K562 (cell line): Measurements from ENCODE around the gene CDC42BPB. TPM values are rescaled to one million over a fixed set of nuclear protein-coding genes. Genes with fewer than 3 reads are reported as not detected.

Source experiments
- ATAC-seq: fragments of 200-7000 bp; cut with Tn5 transposase; 3 replicates; pipeline ENCODE4 v1.9.1; 2020; ENCODE audit warnings: moderate library complexity
- BruUV-seq: library from RNA; stranded (reverse); fragments of 400-500 nt; replicated peaks from 2 replicates; lab custom pipeline; 2021; lab: Mats Ljungman, UMichigan
- CTCF ChIA-PET: fragments of 300-600 bp; formaldehyde crosslinking; extraction: SDS; loops from one replicate; lab custom pipeline; 2021; ENCODE audit warnings: low intra/inter-chr PET ratio; lab: Yijun Ruan, JAX
- POLR2A ChIA-PET: fragments of 300-600, 350-650 bp; sonication (Branson Sonifier 250); formaldehyde crosslinking; extraction: SDS; loops from one replicate; lab custom pipeline; 2021; ENCODE audit warnings: antibody characterized with exemption, inconsistent platforms; lab: Yijun Ruan, JAX
- DNase-seq, 4 experiments: peaks; one replicate each; pipeline versions ENCODE4 v3.0.0 to v3.0.0-alpha.2; 2011 to 2018; ENCODE audit warnings: low spot score in 3 of 4, mixed read lengths in 3 of 4; ENCODE audit errors: extremely low read depth in 1 of 4
- FAIRE-seq: peaks from 2 replicates; lab custom pipeline; 2011; peaks lifted over from hg19 to GRCh38; lab: Jason Lieb, UNC
- H2AFZ ChIP-seq: 2 replicates; pipeline ENCODE4 v1.6.0; 2011; ENCODE audit warnings: low read depth, low read length, control low read depth, inconsistent platforms
- H3K27ac ChIP-seq: fragments of 200-600 bp; 3 replicates; pipeline ENCODE4 v1.8.0; 2011; ENCODE audit warnings: low read depth, mild to moderate bottlenecking, control low read depth, inconsistent platforms, low read length, moderate library complexity, mixed read lengths; ENCODE audit errors: extremely low read depth
- H3K27me3 ChIP-seq, 2 experiments: fragments of 300-600 bp in 1 of 2; 2 replicates in 1 of 2; 3 replicates in 1 of 2; pipeline versions ENCODE4 v1.6.0 to v1.8.0; 2011; ENCODE audit warnings: inconsistent platforms in 2 of 2, low read length in 2 of 2, mild to moderate bottlenecking in 1 of 2, mixed read lengths in 1 of 2, moderate library complexity in 1 of 2; ENCODE audit not compliant: control insufficient read depth in 2 of 2, insufficient read depth in 2 of 2
- H3K36me3 ChIP-seq: fragments of 300-600 bp; 3 replicates; pipeline ENCODE4 v1.8.0; 2011; ENCODE audit warnings: mild to moderate bottlenecking, low read length, inconsistent platforms; ENCODE audit not compliant: control insufficient read depth, insufficient read depth
- H3K4me1 ChIP-seq, 2 experiments: fragments of 200-600 bp in 1 of 2; replicated peaks in 1 of 2; 2 replicates in 1 of 2; 3 replicates in 1 of 2; pipeline versions ENCODE4 v1.5.1 to v1.8.0; 2011; ENCODE audit warnings: inconsistent platforms in 2 of 2, low read length in 2 of 2, mild to moderate bottlenecking in 1 of 2, mixed read lengths in 1 of 2, moderate library complexity in 1 of 2; ENCODE audit not compliant: control insufficient read depth in 2 of 2, insufficient read depth in 2 of 2
- H3K4me2 ChIP-seq: 2 replicates; pipeline ENCODE4 v1.6.1; 2011; ENCODE audit warnings: low read length, control low read depth, inconsistent platforms, mixed read lengths; ENCODE audit not compliant: insufficient read depth
- H3K4me3 ChIP-seq: fragments of 200-600 bp; sonication (generic), shearing (Covaris generic); 2 replicates; pipeline ENCODE4 v1.5.1; 2016; ENCODE audit warnings: control low read depth, inconsistent platforms
- H3K79me2 ChIP-seq: fragments of 200-600 bp; 3 replicates; pipeline ENCODE4 v1.8.0; 2011; ENCODE audit warnings: low read length, inconsistent platforms; ENCODE audit not compliant: control insufficient read depth, insufficient read depth
- H3K9ac ChIP-seq, 2 experiments: 2 replicates each; pipeline versions ENCODE4 v1.6.0 to v1.6.1; 2011; ENCODE audit warnings: low read depth in 2 of 2, low read length in 2 of 2, control low read depth in 1 of 2, inconsistent platforms in 1 of 2, mild to moderate bottlenecking in 1 of 2, mixed read lengths in 1 of 2; ENCODE audit not compliant: insufficient read depth in 1 of 2
- H3K9me1 ChIP-seq: one replicate; pipeline ENCODE4 v1.6.0; 2011; ENCODE audit warnings: inconsistent platforms, mild to moderate bottlenecking, low read length, moderate library complexity; ENCODE audit not compliant: control insufficient read depth, insufficient read depth
- H3K9me3 ChIP-seq: replicated peaks from 2 replicates; pipeline ENCODE4 v1.5.1; 2011; ENCODE audit warnings: low read depth, low read length, inconsistent platforms; ENCODE audit not compliant: control insufficient read depth, insufficient read depth
- H4K20me1 ChIP-seq: replicated peaks from 2 replicates; pipeline ENCODE4 v1.6.1; 2011; ENCODE audit warnings: low read length, inconsistent platforms, mixed read lengths; ENCODE audit not compliant: control insufficient read depth, insufficient read depth
- ATF7 ChIP-seq: fragments of 450-650 bp; IDR thresholded peaks from 2 replicates; pipeline ENCODE4 v1.7.1; 2014; ENCODE audit warnings: mild to moderate bottlenecking, moderate library complexity
- BACH1 ChIP-seq: fragments of 200-800 bp; sonication (Bioruptor generic); IDR thresholded peaks from 2 replicates; pipeline ENCODE4 v1.6.1; 2016; ENCODE audit warnings: missing genetic modification characterization, missing compliant biosample characterization
- CHD1 ChIP-seq: fragments of 200-600 bp; sonication (generic); IDR thresholded peaks from one replicate; pipeline ENCODE4 v1.6.1; 2012; ENCODE audit warnings: mild to moderate bottlenecking, moderate library complexity, low read length, inconsistent platforms
- E2F4 ChIP-seq: sonication (generic); formaldehyde crosslinking; IDR thresholded peaks from 2 replicates; pipeline ENCODE4 v1.8.0; 2022; ENCODE audit warnings: mild to moderate bottlenecking, low read depth, missing genetic modification reagents
- EHMT2 ChIP-seq: fragments of 450-650 bp; IDR thresholded peaks from 2 replicates; pipeline ENCODE4 v1.6.1; 2018; ENCODE audit warnings: antibody characterized with exemption
- ELF1 ChIP-seq: fragments of 200-800 bp; sonication (Bioruptor generic); IDR thresholded peaks from 2 replicates; pipeline ENCODE4 v1.6.1; 2016; ENCODE audit warnings: missing genetic modification characterization, missing compliant biosample characterization
- HDGF ChIP-seq: fragments of 450-650 bp; IDR thresholded peaks from 2 replicates; pipeline ENCODE4 v1.6.1; 2016
- IRF1 ChIP-seq: sonication (generic); formaldehyde crosslinking; IDR thresholded peaks from 2 replicates; pipeline ENCODE4 v1.8.0; 2022; ENCODE audit warnings: missing genetic modification reagents, mild to moderate bottlenecking, borderline replicate concordance
- JUN ChIP-seq, 2 experiments: sonication (generic) in 1 of 2; formaldehyde crosslinking in 1 of 2; IDR thresholded peaks; 2 replicates each; pipeline versions ENCODE4 v1.6.1 to v1.8.0; 2012 to 2022; ENCODE audit warnings: borderline replicate concordance in 2 of 2, mild to moderate bottlenecking in 2 of 2, improper control_type of control experiment in 1 of 2, low read depth in 1 of 2, low read length in 1 of 2, missing genetic modification reagents in 1 of 2
- KDM2B ChIP-seq: fragments of 250-450 bp; sonication (Bioruptor Pico); IDR thresholded peaks from 2 replicates; pipeline ENCODE4 v1.8.0; 2021; ENCODE audit warnings: mild to moderate bottlenecking, moderate library complexity
- POLR3A ChIP-seq: IDR thresholded peaks from 2 replicates; pipeline ENCODE4 v1.6.1; 2011; ENCODE audit warnings: borderline replicate concordance, mild to moderate bottlenecking, moderate library complexity; ENCODE audit not compliant: insufficient read length, insufficient read depth; ENCODE audit errors: extremely low read depth
- TCF7L2 ChIP-seq: fragments of 150-350 bp; IDR thresholded peaks from 2 replicates; pipeline ENCODE4 v1.6.1; 2016; ENCODE audit warnings: low read depth, mild to moderate bottlenecking, low read length, moderate library complexity
- ZNF668 ChIP-seq: fragments of 250-450 bp; sonication (Bioruptor Pico); IDR thresholded peaks from 2 replicates; pipeline ENCODE4 v1.8.0; 2022; ENCODE audit warnings: mild to moderate bottlenecking, inconsistent platforms
- WGBS: fragments of 100-300 bp; shearing (Covaris generic); methylation state at CpG from one replicate; pipeline ENCODE4 v1.1.6; 2016; ENCODE audit warnings: low coverage, mixed read lengths; ENCODE audit not compliant: insufficient coverage; ENCODE audit errors: missing lambda C conversion rate; 5-methylcytosine and 5-hydroxymethylcytosine counted together
- in situ Hi-C: fragments of 300-500 bp; cut with MboI; formaldehyde crosslinking; loops from 4 replicates; pipeline ENCODE4 v1.15.0; 2018; ENCODE audit warnings: inconsistent platforms, mixed read lengths
- intact Hi-C: fragments of 100-400 bp; cut with micrococcal nuclease; formaldehyde crosslinking; loops from 2 replicates; pipeline ENCODE4 v1.14.2; 2022
- polyA plus RNA-seq, 8 experiments: library from polyadenylated mRNA; depleted of rRNA in 4 of 8; stranded (reverse) in 5 of 8; unstranded in 3 of 8; fragments of >200 nt; fragmentation: Nextera tagmentation in 2 of 8; fragmentation: Illumina TruSeq in 1 of 8; extraction: Ambion mirVana in 2 of 8; extraction: Trizol in 1 of 8; gene quantifications; 2 replicates each; pipeline versions ENCODE4 v1.2.1 to v1.2.3, GENCODE V29; 2011 to 2014; ENCODE audit warnings: inconsistent platforms in 1 of 8, missing spikeins in 1 of 8
- total RNA-seq, 7 experiments: library from RNA; depleted of rRNA in 6 of 7; stranded (reverse); fragments of >200 nt in 6 of 7; fragmentation: Illumina TruSeq in 2 of 7; extraction: Trizol in 2 of 7; gene quantifications; 2 replicates each; pipeline versions ENCODE4 v1.2.1 to v1.2.3, GENCODE V29; 2011 to 2021; ENCODE audit warnings: low replicate concordance in 1 of 7
- TF ChIP-seq, protein P1 (sequence below): fragments of 450-650 bp; IDR thresholded peaks from 2 replicates; pipeline ENCODE4 v1.6.1; 2016; ENCODE audit warnings: missing biosample characterization, missing genetic modification characterization

CDC42BPB gene
- total and polyA plus RNA-seq, 9 of the 15 experiments (the other 6 are each of a cell fraction or from before 2014, with no cell fraction given) = 0.07 to 24.3 (median 12.6) TPM

DNA sequence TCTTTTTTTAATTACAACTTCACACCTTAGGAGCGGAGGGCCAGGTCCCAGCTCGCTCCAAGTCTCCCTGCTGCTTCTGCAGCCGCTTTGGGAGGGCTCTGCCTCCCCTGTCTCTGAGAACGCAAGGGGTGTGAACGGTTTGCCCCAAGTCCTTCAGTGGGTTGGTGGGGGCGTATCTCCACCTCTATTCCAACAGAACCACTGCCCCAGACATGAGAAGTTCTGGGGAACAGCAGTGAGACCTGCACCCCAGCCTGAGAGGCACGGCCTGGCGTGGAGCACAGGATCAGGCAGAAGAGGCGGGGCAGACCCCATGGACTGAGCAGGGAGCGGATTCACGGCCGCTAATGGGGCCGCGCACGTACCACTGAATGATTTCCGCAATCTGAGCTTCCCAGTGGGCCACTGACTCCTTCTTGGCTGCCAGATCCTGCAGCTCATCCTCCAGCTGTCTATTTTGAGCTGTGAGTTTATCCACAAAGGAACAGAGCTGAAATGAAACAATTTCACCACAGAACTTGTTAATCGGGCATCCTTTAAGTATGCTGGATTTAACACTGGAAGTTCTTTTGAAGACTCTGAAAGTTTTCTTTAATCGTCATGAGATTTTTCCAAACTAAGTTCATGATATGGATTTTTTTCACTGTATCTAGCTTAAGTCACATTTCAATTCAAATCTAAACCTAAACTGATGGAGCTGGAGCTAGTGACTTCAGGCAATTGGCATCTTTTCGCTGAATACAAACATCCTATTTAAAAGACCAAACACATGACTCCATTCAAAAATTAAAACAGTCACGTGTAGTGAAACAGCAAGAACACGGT lies 90.5 kb downstream of the CDC42BPB start:
- BruUV-seq = no TSS peak
- DNase-seq (no peak), ATAC-seq (no peak), FAIRE-seq (no peak)
- Histone ChIP-seq H3K27me3 (no peaks in the 10 kb centered on the region), H3K9ac (no peak overlapping the region), H3K36me3 (peaks cover 63% of the 10 kb centered on the region; the same call in 2 of the 3 replicates), H4K20me1 (no peaks in the 10 kb centered on the region), H3K4me2 (no peak overlapping the region), H3K4me1 (peaks cover 0 to 5% of the 10 kb centered on the region in 2 experiments; a peak in 1 of 5 replicates), H2AFZ (no peak overlapping the region), H3K27ac (no peak overlapping the region), H3K9me1 (no peaks in the 10 kb centered on the region), H3K79me2 (no peaks in the 10 kb centered on the region), H3K9me3 (no peaks in the 10 kb centered on the region), H3K4me3 (no peak overlapping the region)
- in situ Hi-C loops (no loop called here), intact Hi-C loops (no loop called here)
- POLR2A ChIA-PET = interaction anchor here (0.9 kb wide), 1 partner anchor 273 kb away, joined by 3 read pairs; no protein-coding TSS in a partner anchor
- 91% methylated on average over 10 of the region's 21 CpGs for WGBS
- CTCF ChIA-PET = no interaction called here
- no peak for TF ChIP-seq E2F4
- TF ChIP-seq CHD1 = no peak
- no peak for TF ChIP-seq POLR3A
- no peak for TF ChIP-seq KDM2B (CRISPR knock-in tag)
- no peak for TF ChIP-seq ATF7
- no peak for TF ChIP-seq HDGF
- TF ChIP-seq ELF1 (tag) = no peak
- no peak for TF ChIP-seq JUN (IDR thresholded peaks at IDR 0.05; ENCODE audit: borderline replicate concordance, low read depth, low read length)
- TF ChIP-seq JUN (CRISPR knock-in tag; IDR thresholded peaks at IDR 0.05; ENCODE audit: borderline replicate concordance) = no peak
- TF ChIP-seq ZNF668 = no peak
- TF ChIP-seq, protein P1, sequence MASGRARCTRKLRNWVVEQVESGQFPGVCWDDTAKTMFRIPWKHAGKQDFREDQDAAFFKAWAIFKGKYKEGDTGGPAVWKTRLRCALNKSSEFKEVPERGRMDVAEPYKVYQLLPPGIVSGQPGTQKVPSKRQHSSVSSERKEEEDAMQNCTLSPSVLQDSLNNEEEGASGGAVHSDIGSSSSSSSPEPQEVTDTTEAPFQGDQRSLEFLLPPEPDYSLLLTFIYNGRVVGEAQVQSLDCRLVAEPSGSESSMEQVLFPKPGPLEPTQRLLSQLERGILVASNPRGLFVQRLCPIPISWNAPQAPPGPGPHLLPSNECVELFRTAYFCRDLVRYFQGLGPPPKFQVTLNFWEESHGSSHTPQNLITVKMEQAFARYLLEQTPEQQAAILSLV = no peak
- no peak for TF ChIP-seq IRF1
- TF ChIP-seq TCF7L2 = no peak
- no peak for TF ChIP-seq BACH1 (tag)
- no peak for TF ChIP-seq EHMT2
